Left lung (tissue), 10 donors: ENCODE results near the gene NPDC1. TPM values are rescaled to one million over a fixed set of nuclear protein-coding genes. Genes with fewer than 3 reads are reported as not detected.
"Not testable (repeated sequence)": the region's sequence is repeated elsewhere in the genome, so short reads cannot be mapped to it uniquely, and the experiment has no call there.

Source experiments
- ATAC-seq: fragments of 200-7000 bp; cut with Tn5 transposase; one replicate; pipeline ENCODE4 v1.9.1; 2020; ENCODE audit warnings: moderate library complexity
- DNase-seq, 4 donors: peaks; one replicate each; pipeline ENCODE4 v3.0.0-alpha.2; 2013 to 2020
- H3K27ac ChIP-seq, 2 donors: fragments of 200-600 bp; sonication (generic) in 1 of 2; one replicate each; pipeline versions ENCODE4 v1.5.0 to v1.8.0; 2020 to 2021
- H3K27me3 ChIP-seq, 2 donors: fragments of 200-600 bp; sonication (generic) in 1 of 2; one replicate each; pipeline versions ENCODE4 v1.5.0 to v1.8.0; 2020 to 2021
- H3K36me3 ChIP-seq, 2 donors: fragments of 200-600 bp; sonication (generic) in 1 of 2; one replicate each; pipeline versions ENCODE4 v1.5.0 to v1.8.0; 2020 to 2021
- H3K4me1 ChIP-seq, 2 donors: fragments of 200-600 bp; one replicate each; pipeline ENCODE4 v1.8.0; 2021
- H3K4me3 ChIP-seq, 2 donors: fragments of 200-600 bp; sonication (generic) in 1 of 2; one replicate each; pipeline versions ENCODE4 v1.5.0 to v1.8.0; 2020 to 2021; ENCODE audit warnings: mild to moderate bottlenecking in 1 of 2
- H3K9me3 ChIP-seq, 2 donors: fragments of 200-600 bp; sonication (generic) in 1 of 2; one replicate each; pipeline versions ENCODE4 v1.5.0 to v1.8.0; 2020 to 2021
- CTCF ChIP-seq, 2 donors: fragments of 200-600 bp; sonication (generic) in 1 of 2; IDR thresholded peaks; one replicate each; pipeline versions ENCODE4 v1.5.0 to v1.8.0; 2021; ENCODE audit warnings: antibody characterized with exemption in 2 of 2
- intact Hi-C, 2 donors: fragments of 100-400 bp; cut with DNase I; formaldehyde crosslinking; loops; one replicate each; pipeline versions ENCODE4 v1.11.2 to v1.14.2; 2022
- polyA plus RNA-seq, 6 donors: library from polyadenylated mRNA; unstranded; fragments of 120-200 nt; gene quantifications; one replicate each; pipeline ENCODE4 v1.2.1, GENCODE V29; 2013; ENCODE audit not compliant: insufficient read length in 6 of 6
- total RNA-seq, 2 donors: library from RNA; stranded (reverse); fragmentation: NEBNext Ultra II Directional; extraction: Animal tissue kit (Norgen Biotek cat#: 25700); gene quantifications; one replicate each; pipeline ENCODE4 v1.2.1, GENCODE V29; 2021
- donor health status: DM: no; HTN: yes; CAD: no.
- donor health status: DM: no; HTN: no; CAD: no.

The NPDC1 gene
- total and polyA plus RNA-seq, 8 donors = 24.4 to 105 (median 31.7) TPM

DNA sequence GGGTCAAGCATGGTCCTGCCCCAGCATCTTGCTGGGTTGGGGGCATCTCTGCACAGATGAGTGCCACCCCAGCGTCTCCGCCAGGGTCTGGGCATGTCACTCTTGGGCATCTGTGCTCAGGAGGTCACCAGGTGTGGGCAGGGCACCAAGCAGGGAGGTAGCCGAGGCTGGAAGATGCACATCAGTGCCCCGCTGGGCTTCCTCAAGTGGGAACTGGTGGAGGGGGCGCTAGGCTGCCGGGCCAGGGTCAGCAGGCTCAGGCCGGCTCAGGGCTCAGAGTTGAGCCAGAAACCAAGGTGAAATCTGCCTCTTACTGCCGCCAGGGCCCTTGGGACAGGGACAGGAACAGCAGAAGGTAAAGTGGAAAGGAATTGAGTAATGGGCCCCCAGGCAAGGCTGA is 10.0 kb downstream of the NPDC1 start:
- H3K27me3 ChIP-seq = no peaks in the 10 kb centered on the region
- no peak for TF ChIP-seq CTCF (IDR thresholded peaks at IDR 0.05)
- H3K36me3 ChIP-seq = peaks cover 0 to 37% of the 10 kb centered on the region in 2 donors
- intact Hi-C loops = no loop called here
- H3K9me3 ChIP-seq = no peaks in the 10 kb centered on the region
- H3K4me1 ChIP-seq = peaks cover 9 to 55% of the 10 kb centered on the region in 2 donors
- H3K27ac ChIP-seq = no peak overlapping the region
- ATAC-seq (no peak), DNase-seq (no peak)
- no peak overlapping the region for H3K4me3 ChIP-seq

- H3K36me3 ChIP-seq = peaks cover 0 to 32% of the 10 kb centered on the region in 2 donors
- no peak overlapping the region for H3K4me3 ChIP-seq
- intact Hi-C loops = no loop called here
- DNase-seq (no peak), ATAC-seq (no peak)
- no peaks in the 10 kb centered on the region for H3K9me3 ChIP-seq
- peak in 1 of 2 donors; percentile 42 for TF ChIP-seq CTCF (IDR thresholded peaks at IDR 0.05)
- peaks cover 10 to 55% of the 10 kb centered on the region in 2 donors for H3K4me1 ChIP-seq
- peak overlapping the region in 1 of 2 donors; percentile 84 for H3K27ac ChIP-seq
- no peaks in the 10 kb centered on the region for H3K27me3 ChIP-seq
Measured at GRCh38 chr9:137035507-137035834, 10.5 kb downstream of the NPDC1 start.

- Histone ChIP-seq H3K27me3 (no peaks in the 10 kb centered on the region), H3K27ac (peak overlapping the region; percentile 14 to 84), H3K4me1 (peaks cover 10 to 57% of the 10 kb centered on the region in 2 donors), H3K36me3 (peaks cover 0 to 28% of the 10 kb centered on the region in 2 donors), H3K9me3 (no peaks in the 10 kb centered on the region), H3K4me3 (peak overlapping the region in 1 of 2 donors; percentile 52)
- peak; percentile 90 to 95 for TF ChIP-seq CTCF (IDR thresholded peaks at IDR 0.05)
- DNase-seq (peak; percentile 73 to 96 (median 88)), ATAC-seq (peak; percentile 87)
- intact Hi-C loops = no loop called here
Measured at GRCh38 chr9:137034709-137035506, 11.1 kb downstream of the NPDC1 start.

- no peaks in the 10 kb centered on the region for H3K27me3 ChIP-seq
Measured at GRCh38 chr9:137034039-137034708, 11.8 kb downstream of the NPDC1 start.

GRCh38 chr9:137033481-137033880 is 12.5 kb downstream of the NPDC1 start:
- DNase-seq, intact Hi-C loops, ATAC-seq, H3K9me3 ChIP-seq, H3K27me3 ChIP-seq: not testable (repeated sequence)
- Histone ChIP-seq H3K36me3 (peaks cover 0 to 14% of the 10 kb centered on the region in 2 donors), H3K27ac (peak overlapping the region in 1 of 2 donors; percentile 84), H3K4me3 (peak overlapping the region in 1 of 2 donors; percentile 52), H3K4me1 (peaks cover 18 to 72% of the 10 kb centered on the region in 2 donors)

More at GRCh38 chr9:137034039-137034708, 11.8 kb downstream of the NPDC1 start:
- no peak for TF ChIP-seq CTCF (IDR thresholded peaks at IDR 0.05)
- Histone ChIP-seq H3K4me1 (peaks cover 11 to 65% of the 10 kb centered on the region in 2 donors), H3K36me3 (peaks cover 0 to 21% of the 10 kb centered on the region in 2 donors), H3K9me3 (no peaks in the 10 kb centered on the region), H3K27ac (peak overlapping the region; percentile 14 to 84), H3K4me3 (peak overlapping the region in 1 of 2 donors; percentile 52)
- intact Hi-C loops = no loop called here
- peak; percentile 4 for ATAC-seq
- DNase-seq = peak in 1 of 4 donors; percentile 61
